Ascending aorta (tissue), 2 donors: ENCODE data around the gene HINT1. TPM values are rescaled to one million over a fixed set of nuclear protein-coding genes. Genes with fewer than 3 reads are reported as not detected.

Experiments
- DNase-seq, 2 donors: peaks; one replicate each; pipeline ENCODE4 v3.0.0-alpha.2; 2019; ENCODE audit warnings: low spot score in 2 of 2
- H3K27ac ChIP-seq, 2 donors: fragments of 200-600 bp; sonication (generic); one replicate each; pipeline ENCODE4 v1.5.1; 2016 to 2017; ENCODE audit warnings: mild to moderate bottlenecking in 1 of 2
- H3K27me3 ChIP-seq: fragments of 200-600 bp; sonication (generic); one replicate; pipeline ENCODE4 v1.5.1; 2017
- H3K36me3 ChIP-seq, 2 donors: fragments of 200-600 bp; sonication (generic); one replicate each; pipeline ENCODE4 v1.5.1; 2016
- H3K4me1 ChIP-seq, 2 donors: fragments of 200-600 bp; sonication (generic); one replicate each; pipeline ENCODE4 v1.5.1; 2016 to 2017; ENCODE audit warnings: mild to moderate bottlenecking in 1 of 2
- H3K4me3 ChIP-seq, 2 donors: fragments of 200-600 bp; sonication (generic); one replicate each; pipeline ENCODE4 v1.5.1; 2016 to 2017; ENCODE audit warnings: mild to moderate bottlenecking in 1 of 2
- H3K9me3 ChIP-seq, 2 donors: fragments of 200-600 bp; sonication (generic); one replicate each; pipeline ENCODE4 v1.5.1; 2016
- intact Hi-C: fragments of 100-400 bp; cut with DNase I; formaldehyde crosslinking; loops from one replicate; pipeline ENCODE4 v1.15.1; 2023
- total RNA-seq: library from RNA; depleted of rRNA; stranded (reverse); fragments of >200 nt; gene quantifications from one replicate; pipeline ENCODE4 v1.1.0, GENCODE V29; 2016
- TF ChIP-seq, protein P1 (sequence below), 3 experiments: fragments of 200-600 bp in 2 of 3; fragments of 450-650 bp in 1 of 3; sonication (generic) in 2 of 3; IDR thresholded peaks; one replicate each; pipeline ENCODE4 v1.5.1; 2016 to 2019; ENCODE audit warnings: antibody characterized with exemption in 3 of 3, mild to moderate bottlenecking in 1 of 3, moderate library complexity in 1 of 3

Gene HINT1
- total RNA-seq, 1 donor from 2014 or later: 78.9 TPM

DNA sequence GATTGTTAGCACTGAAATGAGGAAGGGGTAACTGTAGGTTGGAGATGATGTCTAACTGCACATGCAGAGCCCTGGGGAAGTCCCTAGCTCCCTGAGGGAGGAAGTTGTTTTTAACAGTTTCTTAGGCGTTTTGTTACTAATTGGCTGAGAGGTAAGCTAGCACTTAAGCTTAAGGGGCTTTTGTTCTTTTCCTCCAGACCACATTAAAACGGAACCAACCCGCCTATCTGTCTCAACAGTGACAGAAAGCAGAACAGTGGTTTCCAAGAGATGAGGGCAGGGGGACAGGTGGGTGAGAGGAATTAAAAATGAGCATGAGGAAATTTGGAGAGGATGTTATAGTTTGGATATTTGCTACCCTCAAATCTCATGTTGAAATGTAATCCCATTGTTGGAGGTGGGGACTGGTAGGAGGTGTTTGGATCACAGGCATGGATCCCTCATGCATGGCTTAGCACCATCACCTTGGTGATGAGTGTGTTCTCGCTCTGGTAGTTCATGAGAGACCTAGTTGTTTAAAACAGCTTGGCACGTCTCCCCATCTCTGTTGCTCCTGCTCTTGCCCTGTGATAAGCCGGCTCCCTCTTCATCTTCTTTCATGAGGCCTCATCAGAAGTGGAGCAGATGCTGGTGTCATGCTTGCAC, 44.6 kb upstream of the HINT1 start:
- H3K27ac ChIP-seq: no peak overlapping the region

DNA sequence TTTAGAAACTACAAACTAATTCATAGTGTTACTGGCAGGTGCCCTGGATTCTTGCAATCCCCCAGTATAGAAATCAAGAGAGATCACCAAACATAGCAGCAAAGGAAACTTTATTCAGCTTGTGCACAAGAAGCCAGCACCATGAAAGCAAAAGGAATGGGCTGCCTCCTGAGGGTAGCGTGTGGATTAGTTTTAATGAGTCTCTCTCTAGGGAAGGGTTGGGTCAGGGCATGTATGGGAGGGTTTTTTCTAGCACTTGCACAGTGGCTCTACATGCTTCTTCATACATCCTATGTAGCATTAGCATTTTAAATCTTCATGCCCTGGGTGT, 44.1 kb upstream of the HINT1 start:
- no peaks in the 10 kb centered on the region for H3K9me3 ChIP-seq
- intact Hi-C loops: no loop called here
- no peaks in the 10 kb centered on the region for H3K27me3 ChIP-seq
- H3K36me3 ChIP-seq: no peaks in the 10 kb centered on the region
- H3K27ac ChIP-seq: no peak overlapping the region
- no peaks in the 10 kb centered on the region for H3K4me1 ChIP-seq
- H3K4me3 ChIP-seq: no peak overlapping the region
- TF ChIP-seq, protein P1, sequence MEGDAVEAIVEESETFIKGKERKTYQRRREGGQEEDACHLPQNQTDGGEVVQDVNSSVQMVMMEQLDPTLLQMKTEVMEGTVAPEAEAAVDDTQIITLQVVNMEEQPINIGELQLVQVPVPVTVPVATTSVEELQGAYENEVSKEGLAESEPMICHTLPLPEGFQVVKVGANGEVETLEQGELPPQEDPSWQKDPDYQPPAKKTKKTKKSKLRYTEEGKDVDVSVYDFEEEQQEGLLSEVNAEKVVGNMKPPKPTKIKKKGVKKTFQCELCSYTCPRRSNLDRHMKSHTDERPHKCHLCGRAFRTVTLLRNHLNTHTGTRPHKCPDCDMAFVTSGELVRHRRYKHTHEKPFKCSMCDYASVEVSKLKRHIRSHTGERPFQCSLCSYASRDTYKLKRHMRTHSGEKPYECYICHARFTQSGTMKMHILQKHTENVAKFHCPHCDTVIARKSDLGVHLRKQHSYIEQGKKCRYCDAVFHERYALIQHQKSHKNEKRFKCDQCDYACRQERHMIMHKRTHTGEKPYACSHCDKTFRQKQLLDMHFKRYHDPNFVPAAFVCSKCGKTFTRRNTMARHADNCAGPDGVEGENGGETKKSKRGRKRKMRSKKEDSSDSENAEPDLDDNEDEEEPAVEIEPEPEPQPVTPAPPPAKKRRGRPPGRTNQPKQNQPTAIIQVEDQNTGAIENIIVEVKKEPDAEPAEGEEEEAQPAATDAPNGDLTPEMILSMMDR (IDR thresholded peaks at IDR 0.05): no peak
- no peak for DNase-seq

More for the DNA sequence above, 44.6 kb upstream of the HINT1 start:
- Histone ChIP-seq H3K36me3 (no peaks in the 10 kb centered on the region), H3K4me3 (no peak overlapping the region), H3K4me1 (no peaks in the 10 kb centered on the region), H3K9me3 (no peaks in the 10 kb centered on the region), H3K27me3 (no peaks in the 10 kb centered on the region)
- intact Hi-C loops: no loop called here
- no peak for DNase-seq
- TF ChIP-seq, protein P1 (IDR thresholded peaks at IDR 0.05): no peak

DNA sequence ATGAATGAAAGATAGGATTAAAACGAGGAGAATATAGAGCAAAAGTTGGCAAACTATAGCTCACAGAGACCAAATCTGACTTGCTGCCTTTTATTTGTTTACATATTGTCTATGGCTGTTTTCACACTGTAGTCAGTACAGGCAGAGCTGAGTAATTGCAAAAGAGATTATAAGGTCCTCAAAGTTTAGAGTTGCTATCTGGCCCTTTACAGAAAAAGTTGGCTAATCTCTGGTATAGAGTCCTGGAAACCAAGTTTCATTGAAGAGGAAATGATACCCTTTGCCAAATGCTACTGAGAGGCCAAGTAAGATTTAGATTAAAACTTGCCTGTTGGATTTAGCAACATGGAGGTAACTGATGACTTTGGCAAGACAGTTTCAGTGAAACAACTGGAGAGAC, 41.7 kb upstream of the HINT1 start:
- no peak for DNase-seq
- Histone ChIP-seq H3K27me3 (no peaks in the 10 kb centered on the region), H3K4me1 (no peaks in the 10 kb centered on the region), H3K9me3 (no peaks in the 10 kb centered on the region), H3K27ac (no peak overlapping the region), H3K4me3 (no peak overlapping the region), H3K36me3 (no peaks in the 10 kb centered on the region)
- TF ChIP-seq, protein P1 (IDR thresholded peaks at IDR 0.05): no peak
- intact Hi-C loops: no loop called here

DNA sequence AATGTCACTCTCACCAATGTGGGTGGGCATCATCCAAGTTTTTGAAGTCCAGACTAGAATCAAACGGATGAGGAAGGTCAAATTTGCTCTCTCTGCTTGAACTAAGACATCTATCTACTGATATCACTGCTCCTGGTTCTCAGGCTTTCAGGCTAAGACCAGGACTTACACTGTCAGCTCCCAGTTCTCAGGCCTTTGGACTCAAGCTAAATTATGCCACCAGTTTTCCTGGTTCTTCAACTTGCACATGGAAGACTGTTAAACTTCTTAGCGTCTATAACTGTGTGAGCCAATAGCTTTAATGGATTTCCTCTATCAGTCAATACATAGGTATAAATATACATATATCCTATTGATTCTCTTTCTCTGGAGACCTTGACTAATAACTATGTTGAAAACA, 41.0 kb upstream of the HINT1 start:
- TF ChIP-seq, protein P1 (IDR thresholded peaks at IDR 0.05): no peak
- no peak for DNase-seq
- intact Hi-C loops: no loop called here

DNA sequence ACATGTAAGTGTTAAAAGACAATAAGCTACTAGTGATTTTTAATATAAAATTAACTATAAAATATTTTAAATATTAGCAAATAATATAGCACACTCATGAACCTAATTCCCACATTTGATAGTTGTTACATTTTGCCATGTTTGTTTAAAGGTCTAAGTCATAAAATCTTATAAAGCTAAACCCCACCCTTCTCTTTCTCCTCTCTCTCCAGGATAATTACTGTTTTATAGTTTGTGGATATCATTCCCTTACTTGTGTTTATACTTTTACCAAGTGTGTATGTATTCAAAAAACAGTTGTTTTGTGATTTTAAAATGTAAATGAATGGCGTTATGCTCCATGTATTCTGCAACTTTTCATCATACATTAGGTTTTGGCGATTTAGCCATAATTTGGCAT, 39.9 kb upstream of the HINT1 start:
- no peak for DNase-seq
- Histone ChIP-seq H3K4me1 (no peaks in the 10 kb centered on the region), H3K9me3 (no peaks in the 10 kb centered on the region), H3K4me3 (no peak overlapping the region), H3K27ac (no peak overlapping the region), H3K36me3 (peaks cover 0 to 5% of the 10 kb centered on the region in 2 donors), H3K27me3 (no peaks in the 10 kb centered on the region)
- intact Hi-C loops: no loop called here
- TF ChIP-seq, protein P1 (IDR thresholded peaks at IDR 0.05): no peak

More for the DNA sequence above, 41.0 kb upstream of the HINT1 start:
- Histone ChIP-seq H3K36me3 (no peaks in the 10 kb centered on the region), H3K4me1 (no peaks in the 10 kb centered on the region), H3K9me3 (no peaks in the 10 kb centered on the region), H3K27ac (no peak overlapping the region), H3K4me3 (no peak overlapping the region), H3K27me3 (no peaks in the 10 kb centered on the region)

DNA sequence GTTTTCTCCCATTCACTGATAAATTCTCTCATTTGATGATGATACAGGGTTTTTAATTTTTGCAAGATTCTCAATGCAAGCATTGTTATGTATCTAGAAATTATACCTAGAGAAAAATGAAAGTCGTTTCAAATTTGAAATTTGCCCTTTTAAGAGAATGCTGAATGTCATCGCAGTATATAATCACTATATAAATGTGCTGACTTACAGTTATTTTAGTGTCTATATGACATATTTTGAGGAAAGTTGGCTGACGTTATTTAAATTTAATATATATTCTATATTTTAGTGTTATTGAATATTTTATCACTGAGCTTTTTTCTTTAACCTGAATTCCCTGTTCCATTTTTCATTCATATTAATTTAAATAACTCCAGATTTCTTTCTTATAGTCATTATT, 35.5 kb upstream of the HINT1 start:
- no peaks in the 10 kb centered on the region for H3K27me3 ChIP-seq
- intact Hi-C loops: no loop called here
- TF ChIP-seq, protein P1 (IDR thresholded peaks at IDR 0.05): no peak
- H3K36me3 ChIP-seq: peaks cover 4 to 5% of the 10 kb centered on the region in 2 donors
- H3K4me3 ChIP-seq: no peak overlapping the region
- H3K9me3 ChIP-seq: no peaks in the 10 kb centered on the region
- no peak overlapping the region for H3K27ac ChIP-seq
- no peak for DNase-seq
- H3K4me1 ChIP-seq: no peaks in the 10 kb centered on the region
